Esophagus mucosa (tissue), 1 donor: ENCODE results near the gene FAM193B. TPM values are rescaled to one million over a fixed set of nuclear protein-coding genes. Genes with fewer than 3 reads are reported as not detected.

Source experiments
- total RNA-seq: library from RNA; stranded (reverse); gene quantifications from one replicate; pipeline ENCODE4 v1.2.4, GENCODE V29; 2023
- donor health status: DM: yes; HTN: yes; CAD: no.

The FAM193B gene
- total RNA-seq, 1 donor from 2014 or later = 31.6 TPM

Other genes starting within 250 kb of the FAM193B start
- 7.8 TPM for gene MXD3, start 242.7 kb downstream of the FAM193B start, total RNA-seq
- gene LMAN2, start 202.9 kb downstream of the FAM193B start, total RNA-seq = 162 TPM
- gene RGS14, start 196.6 kb downstream of the FAM193B start, total RNA-seq = 59.5 TPM
- 0.60 TPM for gene SLC34A1, start 170.1 kb downstream of the FAM193B start, total RNA-seq
- not detected for gene PFN3, start 153.9 kb downstream of the FAM193B start, total RNA-seq
- gene F12, start 145.0 kb downstream of the FAM193B start, total RNA-seq = 32.8 TPM
- gene GRK6, start 127.9 kb downstream of the FAM193B start, total RNA-seq = 26.6 TPM
- gene PRR7, start 107.7 kb downstream of the FAM193B start, total RNA-seq = 4.3 TPM
- gene DBN1, start 80.9 kb downstream of the FAM193B start, total RNA-seq = 27.2 TPM
- 23.0 TPM for gene PDLIM7, start 57.0 kb downstream of the FAM193B start, total RNA-seq
- gene DOK3, start 44.7 kb downstream of the FAM193B start, total RNA-seq = 3.3 TPM
- gene DDX41, start 37.6 kb downstream of the FAM193B start, total RNA-seq = 64.2 TPM
- gene TMED9, start 37.6 kb upstream of the FAM193B start, total RNA-seq = 116 TPM
- 13.1 TPM for gene B4GALT7, start 45.6 kb upstream of the FAM193B start, total RNA-seq
- 3.1 TPM for gene FAM153A, start 228.3 kb upstream of the FAM193B start, total RNA-seq